GM18858 (cell line): ENCODE measurements around the gene SDC4.

Source experiments
- ATAC-seq: cut with Tn5 transposase; IDR thresholded peaks from one replicate; pipeline ENCODE4 v1.9.1; 2021; ENCODE audit not compliant: unreplicated experiment

Gene SDC4, protein sequence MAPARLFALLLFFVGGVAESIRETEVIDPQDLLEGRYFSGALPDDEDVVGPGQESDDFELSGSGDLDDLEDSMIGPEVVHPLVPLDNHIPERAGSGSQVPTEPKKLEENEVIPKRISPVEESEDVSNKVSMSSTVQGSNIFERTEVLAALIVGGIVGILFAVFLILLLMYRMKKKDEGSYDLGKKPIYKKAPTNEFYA

DNA sequence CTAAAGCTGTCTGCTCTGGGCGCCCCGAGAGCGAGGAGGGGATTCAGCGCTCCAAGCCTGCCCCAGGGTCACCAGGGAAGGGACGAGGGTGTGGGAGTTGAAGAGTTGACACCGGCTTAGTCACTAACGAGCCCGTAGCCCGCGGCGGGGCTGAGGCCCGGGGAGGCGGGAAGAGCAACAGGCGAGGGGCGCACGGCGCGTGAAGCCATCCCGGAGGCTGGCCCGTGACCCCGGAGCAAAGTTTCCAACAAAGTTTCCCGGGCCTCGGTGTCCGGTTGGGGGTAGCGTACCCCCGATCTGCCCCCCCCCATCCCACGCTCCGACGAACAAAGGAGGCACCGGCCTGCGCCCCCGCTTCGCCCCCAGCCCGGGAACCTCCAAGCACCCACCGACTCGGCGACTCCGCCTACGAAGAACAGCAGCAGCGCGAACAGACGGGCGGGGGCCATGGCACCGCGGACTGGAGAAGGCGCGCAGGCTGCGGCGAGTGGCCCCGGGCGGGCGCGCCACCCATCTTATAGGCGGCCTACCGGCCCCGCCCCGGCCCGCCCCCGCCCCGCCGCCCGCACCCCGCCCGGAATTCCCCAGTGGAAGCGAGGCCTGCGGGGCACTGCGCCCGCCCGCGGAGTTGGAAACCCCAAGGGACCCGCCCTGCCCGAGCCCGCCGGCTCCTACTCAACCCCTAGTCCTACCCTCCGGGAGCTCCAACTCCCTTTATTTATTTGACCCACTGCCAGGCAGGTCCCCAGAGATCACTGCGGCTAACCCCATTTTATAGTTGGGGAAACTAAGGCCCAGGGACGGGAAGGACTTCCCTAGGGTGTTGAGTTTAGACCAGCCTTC is at the start of gene SDC4:
Gene SDC4, minus strand, starts transcription at position 489 of the 843 bp plus-strand sequence. Its CDS starts 40 bp downstream, at position 449.
- ATAC-seq: no peak

- no peak for ATAC-seq
Measured at GRCh38 chr20:45395114-45395415, 46.8 kb upstream of the SDC4 start.

GRCh38 chr20:45394221-45395113 is 46.2 kb upstream of the SDC4 start:
- no peak for ATAC-seq

DNA sequence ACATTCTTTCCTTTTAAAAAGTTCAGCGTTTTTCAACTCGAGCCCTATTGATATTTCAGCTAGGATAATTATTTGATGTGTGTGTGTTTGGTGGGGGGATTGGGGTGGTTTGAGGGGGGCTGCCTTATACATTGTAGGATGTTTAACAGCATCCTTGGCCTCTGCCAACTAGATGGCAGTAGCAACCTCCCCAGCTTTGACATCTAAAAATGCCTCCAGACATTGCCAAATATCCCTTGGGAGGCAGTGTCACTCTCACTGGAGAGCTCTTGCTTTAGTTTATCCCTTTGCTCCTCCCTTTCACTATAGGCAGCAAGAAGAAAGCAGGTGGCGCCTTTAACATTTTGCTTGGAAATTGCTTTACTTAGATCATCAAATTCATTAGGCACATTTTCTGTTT is 44.5 kb upstream of the SDC4 start:
- no peak for ATAC-seq

DNA sequence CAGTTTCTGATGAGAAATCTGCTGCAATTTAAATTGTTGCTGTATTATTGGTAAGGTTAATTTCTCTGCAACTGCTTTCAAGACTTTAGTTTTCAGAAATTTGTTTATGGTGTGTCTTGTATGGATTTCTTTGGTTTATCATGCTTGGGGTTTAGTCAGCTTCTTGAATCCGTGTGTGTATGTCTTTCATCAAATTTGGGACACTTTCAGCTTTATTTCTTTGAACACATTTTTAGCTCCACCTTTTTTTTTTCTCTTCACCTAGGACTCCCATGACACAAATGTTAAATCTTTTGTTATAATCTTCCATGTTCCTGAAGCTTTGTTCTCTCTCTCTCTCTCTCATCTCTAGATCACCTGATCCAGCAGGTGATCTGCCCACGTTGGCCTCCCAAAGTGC is 43.3 kb upstream of the SDC4 start:
- no peak for ATAC-seq

- ATAC-seq: no peak
Measured at GRCh38 chr20:45390931-45391330, 42.7 kb upstream of the SDC4 start.

- ATAC-seq: no peak
Measured at GRCh38 chr20:45387274-45387673, 39.0 kb upstream of the SDC4 start.

DNA sequence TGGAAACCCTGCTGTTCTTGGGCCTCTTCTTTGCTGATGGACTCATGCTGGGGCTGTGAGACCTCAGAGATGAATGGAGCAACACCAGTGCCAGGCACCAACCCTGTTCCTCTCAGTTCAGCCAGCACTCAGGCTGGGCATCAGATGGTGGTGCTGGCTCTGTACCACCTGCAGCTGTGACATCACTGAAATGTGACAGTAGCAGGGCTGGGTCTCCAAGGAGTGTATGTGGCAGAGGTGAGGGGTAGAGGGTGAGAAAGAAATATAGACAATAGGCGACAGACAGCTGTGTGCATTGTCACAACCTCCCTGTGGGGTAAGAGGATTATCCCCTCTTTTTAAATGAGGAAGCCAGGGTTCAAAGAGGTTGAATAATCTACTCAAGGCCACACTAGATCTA is 30.0 kb upstream of the SDC4 start, which contains the start of gene TP53TG5:
Gene TP53TG5, minus strand, starts transcription at position 135 of the 400 bp plus-strand sequence. Its CDS starts 89 bp downstream, at position 46.
- ATAC-seq: no peak

- ATAC-seq: no peak
Measured at GRCh38 chr20:45377269-45377668, 29.0 kb upstream of the SDC4 start.

DNA sequence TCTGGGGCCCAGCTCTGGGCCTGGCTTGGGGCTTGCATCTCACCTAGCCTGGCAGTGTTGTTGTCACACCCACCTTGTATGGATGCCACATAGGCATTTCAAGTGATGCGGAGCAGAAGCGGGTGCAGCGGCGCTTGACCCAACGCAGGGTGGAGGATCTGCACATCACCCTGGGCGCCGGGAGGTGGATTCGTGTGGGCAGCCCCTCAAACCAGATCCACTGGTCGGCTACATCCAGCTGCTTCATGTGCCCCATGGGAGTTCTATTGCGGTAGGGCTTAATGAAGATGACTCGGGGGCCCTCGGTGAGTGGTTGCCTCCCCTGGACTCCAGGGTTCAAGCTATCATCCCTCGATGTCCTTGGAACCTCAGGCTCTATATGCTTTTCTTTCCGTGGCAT is 26.7 kb upstream of the SDC4 start:
- no peak for ATAC-seq

DNA sequence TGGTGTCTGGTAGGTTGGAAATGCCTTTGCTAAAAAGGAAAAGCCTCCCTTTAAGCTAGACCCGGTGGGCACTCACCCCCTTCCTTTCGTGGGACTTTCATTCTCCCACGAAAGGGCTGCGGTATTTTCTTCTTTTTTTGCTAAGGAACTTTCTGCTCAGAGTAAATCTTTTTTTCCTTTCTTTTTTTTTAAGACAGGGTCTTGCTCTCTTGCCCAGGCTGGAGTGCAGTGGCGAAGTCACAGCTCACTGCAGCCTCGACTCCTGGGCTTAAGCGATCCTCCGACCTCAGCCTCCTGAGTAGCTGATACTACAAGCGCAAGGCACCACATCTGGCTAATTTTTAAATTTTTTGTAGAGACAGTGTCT is 25.9 kb upstream of the SDC4 start:
- no peak for ATAC-seq

DNA sequence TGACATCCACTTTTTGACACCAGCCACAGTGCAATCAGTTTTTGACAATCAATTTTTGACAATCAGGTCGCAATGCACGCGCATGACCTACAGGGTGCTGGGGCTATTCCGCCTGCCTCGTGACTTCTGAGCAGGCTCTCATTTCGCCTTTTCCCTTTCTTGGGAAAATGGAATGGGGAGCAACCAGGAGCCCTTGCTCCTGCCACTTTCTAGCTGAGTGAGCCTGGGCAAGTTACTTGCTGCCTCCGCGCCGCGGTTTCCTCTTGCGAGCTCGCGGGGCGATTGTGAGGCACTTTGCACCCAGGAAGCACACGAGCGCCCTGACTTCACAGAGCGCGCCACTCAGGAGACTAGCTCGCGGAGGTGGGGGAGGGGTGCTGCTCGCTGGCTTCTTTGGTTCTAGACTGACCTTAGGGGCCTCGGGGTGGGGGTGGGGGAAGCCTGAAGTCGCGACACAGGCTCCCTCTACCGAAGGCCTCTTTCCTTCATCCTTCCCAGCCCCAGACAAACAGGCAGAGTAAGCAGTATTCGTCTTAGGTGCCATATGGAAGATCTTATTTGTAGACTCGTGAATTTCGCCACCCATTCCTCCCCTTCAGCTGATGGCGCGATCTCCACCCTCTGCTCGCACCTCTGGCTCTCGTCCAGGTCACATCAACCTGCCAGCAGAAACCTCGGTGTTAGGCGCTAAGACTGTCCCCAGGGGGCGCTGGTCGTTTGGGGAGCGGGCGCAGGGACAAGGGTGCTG is 25.3 kb upstream of the SDC4 start:
- peak; percentile 57 for ATAC-seq

GRCh38 chr20:45372646-45373352 is 24.6 kb upstream of the SDC4 start:
- ATAC-seq: no peak

GRCh38 chr20:45372241-45372640 is 24.0 kb upstream of the SDC4 start:
- no peak for ATAC-seq

DNA sequence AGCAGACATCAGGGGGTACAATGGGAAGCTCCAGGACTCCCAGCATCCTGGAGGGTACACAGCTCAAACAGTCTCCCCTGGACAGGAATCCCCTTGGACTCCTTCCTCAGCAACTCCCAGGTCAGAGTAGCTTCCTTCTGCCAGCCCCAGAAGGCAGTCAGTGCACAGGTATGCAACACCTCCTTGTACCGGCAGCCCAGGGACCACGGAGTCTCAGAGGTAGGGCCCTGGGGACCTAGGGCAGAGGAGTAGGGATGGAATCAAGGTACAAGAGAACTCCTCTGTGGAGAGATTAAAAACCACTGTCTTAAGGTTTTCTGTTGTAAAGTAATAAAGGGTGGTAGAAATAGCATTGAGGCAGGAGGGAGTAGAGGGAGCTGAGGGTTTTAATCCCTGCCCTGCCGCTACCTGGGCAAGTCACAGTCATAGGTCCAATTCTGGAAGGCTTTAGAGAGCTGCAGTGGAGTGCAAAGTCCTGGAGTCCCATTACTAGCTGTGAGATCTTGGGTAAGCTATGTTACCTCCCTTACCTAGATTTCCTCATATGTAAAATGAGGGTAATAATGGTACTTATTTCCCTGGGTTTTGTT is 22.4 kb upstream of the SDC4 start:
- no peak for ATAC-seq

DNA sequence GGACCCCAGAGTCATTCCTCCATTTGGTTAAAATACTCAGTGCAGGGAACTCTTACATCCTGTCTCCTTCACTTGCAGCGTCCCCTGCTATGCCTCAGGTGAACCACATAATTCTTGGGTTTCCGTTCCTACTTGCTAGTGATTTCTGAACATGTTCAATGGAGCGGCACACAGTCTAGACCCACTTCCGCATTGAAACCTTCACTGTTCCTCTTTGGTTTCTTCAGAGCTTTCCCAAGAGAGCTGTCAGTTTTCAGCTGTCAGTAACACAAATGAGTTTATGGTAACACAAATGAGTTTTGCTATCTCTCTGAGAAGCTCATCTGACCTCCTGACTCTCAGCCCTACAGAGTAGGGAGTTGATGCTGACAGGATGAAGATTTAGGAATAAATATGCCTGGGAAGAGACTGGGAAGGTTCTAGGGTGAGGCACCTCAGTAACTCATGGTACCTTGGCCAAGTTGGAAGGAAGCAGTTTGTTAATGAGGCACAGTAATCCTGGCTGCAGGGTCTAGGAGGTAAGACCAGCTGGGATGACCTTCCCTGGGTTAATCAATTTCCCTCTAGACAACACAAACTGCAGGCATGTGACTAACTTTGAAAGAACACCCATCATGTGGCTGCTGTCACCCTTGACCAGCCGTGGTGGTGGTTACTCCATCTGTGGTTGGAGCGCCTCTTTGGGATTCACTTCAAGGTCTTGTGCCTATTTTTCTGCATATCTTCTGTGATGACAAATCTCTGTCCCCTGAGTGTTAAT is 20.2 kb upstream of the SDC4 start:
- ATAC-seq: peak; percentile 81

GRCh38 chr20:45367126-45367525 is 18.9 kb upstream of the SDC4 start:
- no peak for ATAC-seq

GRCh38 chr20:45366631-45367030 is 18.4 kb upstream of the SDC4 start:
- no peak for ATAC-seq

DNA sequence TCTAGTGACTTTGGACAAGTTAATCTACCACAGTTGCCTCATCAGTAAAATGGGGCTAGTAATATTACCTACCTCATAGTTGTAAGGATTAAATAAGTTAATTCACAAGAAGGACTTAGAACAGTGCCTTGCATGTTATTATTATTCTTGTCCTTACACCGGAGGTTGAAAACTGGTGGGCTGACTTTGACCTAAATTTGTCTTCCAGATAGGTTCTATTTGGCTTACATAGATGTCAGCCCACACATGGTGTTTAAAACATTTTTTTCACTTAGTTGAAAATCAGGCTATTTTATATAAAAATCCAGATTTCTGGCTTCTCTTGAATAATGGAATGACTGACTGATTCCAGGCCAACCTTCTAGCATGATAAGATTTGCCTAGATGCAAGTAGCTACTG is 18.0 kb upstream of the SDC4 start:
- no peak for ATAC-seq
